ENCODE data around the gene LENEP. TPM values are rescaled to one million over a fixed set of nuclear protein-coding genes. Genes with fewer than 3 reads are reported as not detected.

Gene LENEP
- polyA plus RNA-seq, 1 donor (not counting 4 experiments of a cell fraction or from before 2014, with no cell fraction given): not detected

DNA sequence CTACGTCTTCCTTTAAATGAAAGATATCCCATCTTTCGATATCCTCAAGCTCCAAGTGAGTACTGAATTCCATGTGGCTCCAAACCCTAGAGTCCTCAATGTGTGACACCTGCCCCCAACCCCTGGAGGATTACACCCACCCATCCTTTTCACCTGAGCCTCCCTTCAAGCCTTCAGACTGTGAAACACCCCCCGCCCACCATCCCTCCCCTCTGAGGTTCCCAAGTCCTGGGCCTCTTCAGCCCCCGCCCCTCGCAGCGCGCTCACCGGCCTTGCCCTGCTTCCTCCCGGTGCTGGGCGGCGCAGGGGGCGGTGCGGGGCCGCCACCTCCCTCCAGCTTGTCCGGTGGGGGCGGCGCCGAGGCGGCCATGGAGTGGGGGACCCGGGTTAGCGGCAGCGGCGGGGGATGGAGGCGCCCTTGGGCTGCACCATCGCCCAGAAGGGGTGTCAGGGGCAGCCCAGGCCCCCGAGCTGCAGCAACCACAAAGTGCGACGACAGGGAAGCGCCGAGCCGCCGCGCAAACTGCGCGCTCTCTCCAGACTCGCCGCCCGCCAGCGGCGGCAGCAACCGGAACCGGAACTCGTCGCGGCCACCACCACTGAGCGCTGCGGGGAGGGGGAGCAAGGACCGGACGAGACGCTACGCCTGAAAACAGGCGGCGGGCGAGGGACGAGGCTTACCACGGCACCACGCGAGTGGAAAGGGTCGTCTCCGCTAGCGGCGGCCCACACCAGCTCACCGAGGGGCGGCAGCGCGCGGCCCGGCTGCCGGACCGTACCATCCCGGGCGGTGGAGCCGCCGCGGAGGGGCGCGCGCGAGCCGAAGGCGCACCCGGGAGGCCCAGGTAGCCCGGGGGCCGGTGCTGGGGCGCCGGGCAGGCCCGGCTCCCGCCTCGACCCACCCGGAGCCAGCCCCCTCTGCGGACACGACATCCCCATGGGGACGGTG is 31.9 kb upstream of the LENEP start, which contains the start of gene PYGO2:
Gene PYGO2 (minus strand): TSS at position 576 of the 949 bp plus-strand sequence. CDS start 206 bp downstream, at position 370.
- Histone ChIP-seq H3K79me2 (ENCODE audit: control insufficient read depth, insufficient read depth, low read length) (peaks cover 32% of the 10 kb centered on the region), H3K36me3 (ENCODE audit: control insufficient read depth in 2 of 2, extremely low read depth in 1 of 2, insufficient read depth in 2 of 2, low read length in 2 of 2) (peaks cover 30 to 46% of the 10 kb centered on the region in 2 experiments), H3K4me2 (ENCODE audit: control insufficient read depth, extremely low read depth, insufficient read depth, low read depth, low read length) (peak within 1 kb of the TSS; percentile 100), H3K9me3 (ENCODE audit: control insufficient read depth, low read depth, low read length) (no peaks in the 10 kb centered on the region), H3K4me1 (ENCODE audit: control insufficient read depth, extremely low read depth, insufficient read depth, low read length) (peaks cover 33% of the 10 kb centered on the region), H4K20me1 (ENCODE audit: control insufficient read depth, extremely low read depth, insufficient read depth, low read length) (no peaks in the 10 kb centered on the region), H3K9ac (ENCODE audit: control insufficient read depth, extremely low read depth, insufficient read depth, low read length) (peak within 1 kb of the TSS; percentile 87), H3K9me1 (ENCODE audit: control insufficient read depth, extremely low read depth, insufficient read depth, low read length) (no peaks in the 10 kb centered on the region), H2AFZ (ENCODE audit: control insufficient read depth, low read length) (peak within 1 kb of the TSS; percentile 75), H3K27ac (ENCODE audit: control insufficient read depth, insufficient read depth, low read length) (peak within 1 kb of the TSS; percentile 81), H3K4me3 (ENCODE audit: control insufficient read depth in 2 of 3, extremely low read depth in 1 of 3, insufficient read depth in 2 of 3, low read depth in 1 of 3, low read length in 3 of 3) (peak within 1 kb of the TSS; percentile 62 to 96 (median 90)), H3K27me3 (ENCODE audit: control insufficient read depth, extremely low read depth, insufficient read depth, low read length) (no peaks in the 10 kb centered on the region)
- dilution Hi-C loops (cut with MboI; ENCODE audit: extremely low pct_ligation_motif_present, low sequenced_read_pairs): no loop called here
- TF ChIP-seq EZH2 (IDR thresholded peaks at IDR 0.05; ENCODE audit: low read length): no peak
- TF ChIP-seq, protein P1, sequence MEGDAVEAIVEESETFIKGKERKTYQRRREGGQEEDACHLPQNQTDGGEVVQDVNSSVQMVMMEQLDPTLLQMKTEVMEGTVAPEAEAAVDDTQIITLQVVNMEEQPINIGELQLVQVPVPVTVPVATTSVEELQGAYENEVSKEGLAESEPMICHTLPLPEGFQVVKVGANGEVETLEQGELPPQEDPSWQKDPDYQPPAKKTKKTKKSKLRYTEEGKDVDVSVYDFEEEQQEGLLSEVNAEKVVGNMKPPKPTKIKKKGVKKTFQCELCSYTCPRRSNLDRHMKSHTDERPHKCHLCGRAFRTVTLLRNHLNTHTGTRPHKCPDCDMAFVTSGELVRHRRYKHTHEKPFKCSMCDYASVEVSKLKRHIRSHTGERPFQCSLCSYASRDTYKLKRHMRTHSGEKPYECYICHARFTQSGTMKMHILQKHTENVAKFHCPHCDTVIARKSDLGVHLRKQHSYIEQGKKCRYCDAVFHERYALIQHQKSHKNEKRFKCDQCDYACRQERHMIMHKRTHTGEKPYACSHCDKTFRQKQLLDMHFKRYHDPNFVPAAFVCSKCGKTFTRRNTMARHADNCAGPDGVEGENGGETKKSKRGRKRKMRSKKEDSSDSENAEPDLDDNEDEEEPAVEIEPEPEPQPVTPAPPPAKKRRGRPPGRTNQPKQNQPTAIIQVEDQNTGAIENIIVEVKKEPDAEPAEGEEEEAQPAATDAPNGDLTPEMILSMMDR (optimal IDR thresholded peaks at IDR 0.05 in 1 of 3, IDR thresholded peaks at IDR 0.05 in 1 of 3, conservative IDR thresholded peaks at IDR 0.05 in 1 of 3; ENCODE audit: extremely low read depth in 1 of 3, insufficient read depth in 2 of 3, low read length in 3 of 3): peak; percentile 31 to 62 (median 44)
- FAIRE-seq (no peak), DNase-seq (ENCODE audit: low read depth, low spot score) (no peak)

DNA sequence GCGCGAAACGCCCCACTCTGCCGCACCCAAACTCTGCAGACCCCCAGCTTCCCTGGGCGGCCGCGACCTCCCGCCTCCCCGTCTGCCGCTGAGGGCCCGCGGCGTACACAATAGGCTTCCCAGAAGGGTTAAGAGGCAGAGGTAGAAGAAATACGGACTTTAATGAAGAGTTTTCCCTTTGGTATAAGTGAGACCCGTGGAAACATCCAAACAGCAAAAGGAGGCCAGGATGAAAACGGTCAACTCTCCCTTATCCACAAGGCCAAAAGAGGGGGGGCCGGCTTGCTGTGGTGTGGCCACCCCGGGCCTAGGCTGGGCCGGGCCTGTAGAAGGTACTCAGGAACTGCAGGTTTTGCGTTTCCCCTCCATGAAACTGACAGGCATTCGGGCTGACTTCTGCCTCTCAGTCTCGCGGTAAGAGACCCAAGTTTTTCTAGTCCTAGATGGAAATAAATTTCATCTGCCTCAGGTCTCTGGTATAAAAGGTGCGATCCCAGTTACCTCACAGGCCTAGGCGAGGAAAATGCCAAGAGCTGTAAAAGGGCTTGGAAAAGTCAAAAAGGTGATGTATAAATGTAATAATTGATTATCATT is 31.1 kb upstream of the LENEP start:
- Histone ChIP-seq H3K4me3 (ENCODE audit: control insufficient read depth in 2 of 3, extremely low read depth in 1 of 3, insufficient read depth in 2 of 3, low read depth in 1 of 3, low read length in 3 of 3) (peak overlapping the region; percentile 62 to 90 (median 70)), H3K4me1 (ENCODE audit: control insufficient read depth, extremely low read depth, insufficient read depth, low read length) (peaks cover 25% of the 10 kb centered on the region), H3K9me1 (ENCODE audit: control insufficient read depth, extremely low read depth, insufficient read depth, low read length) (no peaks in the 10 kb centered on the region), H3K79me2 (ENCODE audit: control insufficient read depth, insufficient read depth, low read length) (peaks cover 38% of the 10 kb centered on the region), H2AFZ (ENCODE audit: control insufficient read depth, low read length) (no peak overlapping the region), H3K9ac (ENCODE audit: control insufficient read depth, extremely low read depth, insufficient read depth, low read length) (peak overlapping the region; percentile 87), H4K20me1 (ENCODE audit: control insufficient read depth, extremely low read depth, insufficient read depth, low read length) (no peaks in the 10 kb centered on the region), H3K27me3 (ENCODE audit: control insufficient read depth, extremely low read depth, insufficient read depth, low read length) (no peaks in the 10 kb centered on the region), H3K36me3 (ENCODE audit: control insufficient read depth in 2 of 2, extremely low read depth in 1 of 2, insufficient read depth in 2 of 2, low read length in 2 of 2) (peaks cover 31 to 53% of the 10 kb centered on the region in 2 experiments), H3K4me2 (ENCODE audit: control insufficient read depth, extremely low read depth, insufficient read depth, low read depth, low read length) (peak overlapping the region; percentile 100), H3K9me3 (ENCODE audit: control insufficient read depth, low read depth, low read length) (no peaks in the 10 kb centered on the region), H3K27ac (ENCODE audit: control insufficient read depth, insufficient read depth, low read length) (peak overlapping the region; percentile 81)
- FAIRE-seq: no peak
- TF ChIP-seq EZH2 (IDR thresholded peaks at IDR 0.05; ENCODE audit: low read length): no peak
- TF ChIP-seq, protein P1 (optimal IDR thresholded peaks at IDR 0.05 in 1 of 3, IDR thresholded peaks at IDR 0.05 in 1 of 3, conservative IDR thresholded peaks at IDR 0.05 in 1 of 3; ENCODE audit: extremely low read depth in 1 of 3, insufficient read depth in 2 of 3, low read length in 3 of 3): no peak
- dilution Hi-C loops (cut with MboI; ENCODE audit: extremely low pct_ligation_motif_present, low sequenced_read_pairs): no loop called here
- no peak for DNase-seq (ENCODE audit: low read depth, low spot score)

Measured in keratinocyte (primary cell).